NCI-H2171 (cell line): ENCODE results near the gene JAZF1.

ENCODE experiments used
- DNase-seq: peaks from one replicate; lab custom pipeline; 2025; lab: John Stamatoyannopoulos, UW

Gene JAZF1

GRCh38 chr7:27967639-27968038 lies 213.0 kb downstream of the JAZF1 start:
- no peak for DNase-seq

DNA sequence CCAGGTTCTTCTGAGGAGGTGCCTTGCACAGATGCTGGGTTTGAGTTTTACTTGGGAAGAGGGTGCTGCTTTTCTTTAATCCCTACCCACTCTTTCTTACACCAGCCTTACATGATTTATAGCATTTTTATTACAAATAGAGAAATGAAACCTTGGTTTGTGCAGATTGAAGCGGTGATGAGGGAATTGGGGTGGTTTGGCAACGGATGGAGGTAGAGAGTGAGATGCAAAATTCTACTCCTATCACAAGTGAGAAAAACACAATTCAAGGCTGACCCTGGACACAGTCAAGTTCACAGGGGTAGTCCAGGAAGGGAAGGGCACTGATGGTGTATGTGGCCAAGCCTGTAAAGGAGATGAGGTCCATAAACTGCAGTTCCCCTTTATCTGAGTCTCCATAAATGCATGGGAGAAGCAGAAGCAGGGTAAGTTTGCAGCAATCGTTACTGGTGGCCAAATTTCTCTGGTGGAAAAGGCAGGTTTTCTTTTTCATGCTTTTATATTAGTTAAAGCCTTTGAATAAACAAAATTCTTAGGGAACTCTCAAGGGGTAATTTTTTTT lies 214.3 kb downstream of the JAZF1 start:
- no peak for DNase-seq

DNA sequence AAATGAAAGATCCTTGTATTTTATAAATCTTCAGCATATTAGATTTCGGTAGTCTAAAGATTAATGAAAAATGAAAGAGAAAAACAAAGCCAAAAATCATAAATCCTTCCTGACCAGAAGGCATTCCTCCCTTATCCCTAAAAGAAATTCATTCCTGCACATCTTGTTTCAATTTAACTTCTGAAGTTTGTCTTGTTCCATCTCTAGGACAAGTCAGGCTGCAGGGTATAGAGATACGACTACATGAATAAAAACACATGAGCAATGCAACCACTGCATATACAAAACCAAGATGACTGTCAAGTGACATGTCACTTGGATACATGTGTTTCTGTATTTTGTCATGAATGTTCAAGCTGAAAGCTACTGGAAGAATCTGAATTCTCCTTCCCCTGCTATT lies 214.9 kb downstream of the JAZF1 start:
- no peak for DNase-seq

DNA sequence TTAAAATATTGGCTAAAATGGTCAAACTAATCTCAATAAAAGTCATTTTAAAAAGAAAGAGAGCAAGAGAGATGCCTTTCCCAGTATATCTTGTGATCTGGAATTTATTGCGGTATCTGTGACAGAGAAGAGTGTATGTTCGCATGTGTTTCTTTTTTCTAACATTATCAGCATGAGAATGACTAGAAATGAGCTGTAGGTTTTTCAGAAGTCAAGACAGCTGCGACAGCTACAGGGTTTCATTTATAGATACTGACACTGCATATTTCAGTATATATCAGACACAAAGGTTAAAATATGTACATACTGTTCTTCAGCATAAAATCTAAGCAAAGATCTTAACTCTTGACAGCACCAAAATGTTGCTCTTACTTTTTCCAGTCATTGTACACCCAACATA lies 215.8 kb downstream of the JAZF1 start:
- DNase-seq = no peak

DNA sequence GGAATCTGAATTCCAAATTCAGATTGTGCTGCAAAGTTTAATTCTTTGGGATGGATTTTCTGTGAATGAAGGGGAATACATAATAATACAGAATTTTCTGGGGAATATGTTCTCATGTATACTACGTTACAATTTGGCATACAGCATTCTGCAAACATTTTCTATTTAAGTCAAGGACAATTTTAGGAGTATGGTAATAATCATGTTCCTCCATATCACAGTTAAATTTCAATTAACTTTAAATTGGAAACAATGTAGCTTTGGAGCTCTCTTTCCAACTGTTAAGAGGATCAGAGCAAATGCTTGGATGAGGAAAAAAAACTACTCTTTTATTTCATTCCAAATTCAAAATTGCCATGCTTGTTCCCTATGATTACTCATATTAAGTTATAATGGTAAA lies 217.5 kb downstream of the JAZF1 start:
- no peak for DNase-seq

- no peak for DNase-seq
These were observed 218.3 kb downstream of the JAZF1 start for GRCh38 chr7:27962273-27962672.

DNA sequence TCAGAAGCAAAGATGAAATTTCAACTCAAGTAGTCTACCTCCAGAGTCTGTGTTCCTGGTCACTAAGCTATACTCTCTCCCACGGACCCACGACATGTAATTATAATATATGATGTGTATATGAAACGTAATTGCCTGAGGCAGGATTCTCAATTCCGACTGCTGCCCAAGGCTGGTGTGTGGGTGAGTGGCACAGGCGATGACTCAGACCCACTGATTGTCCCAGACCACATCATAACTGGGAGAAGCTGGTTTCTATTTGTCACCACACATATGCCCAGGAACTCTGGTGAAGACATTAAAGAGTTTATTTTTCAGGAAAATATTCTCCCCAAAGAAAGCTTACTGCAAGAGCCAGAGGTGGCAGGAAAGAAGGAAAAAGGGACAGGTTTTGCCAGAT lies 219.3 kb downstream of the JAZF1 start:
- no peak for DNase-seq

DNA sequence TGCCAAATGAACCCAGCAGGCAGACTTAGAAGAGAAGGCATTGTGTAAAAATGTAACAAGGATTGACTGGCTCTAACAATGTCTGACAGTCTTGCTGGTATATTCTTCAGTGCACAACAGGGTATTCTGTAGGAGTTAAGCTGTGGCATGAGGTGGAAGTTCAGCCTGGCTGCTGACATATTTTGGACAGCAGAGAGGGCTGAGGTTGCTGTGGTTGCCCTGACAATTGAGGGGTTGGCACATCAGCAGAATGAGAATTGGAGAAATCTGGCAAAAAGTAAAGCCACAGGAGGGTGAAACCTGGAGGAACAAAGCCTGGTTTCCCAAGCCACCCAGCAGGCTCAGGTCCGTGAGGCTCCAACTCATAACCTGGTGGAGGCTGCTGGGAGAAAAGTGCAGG lies 220.2 kb downstream of the JAZF1 start:
- DNase-seq = no peak

GRCh38 chr7:27958933-27959548 lies 221.6 kb downstream of the JAZF1 start:
- no peak for DNase-seq

DNA sequence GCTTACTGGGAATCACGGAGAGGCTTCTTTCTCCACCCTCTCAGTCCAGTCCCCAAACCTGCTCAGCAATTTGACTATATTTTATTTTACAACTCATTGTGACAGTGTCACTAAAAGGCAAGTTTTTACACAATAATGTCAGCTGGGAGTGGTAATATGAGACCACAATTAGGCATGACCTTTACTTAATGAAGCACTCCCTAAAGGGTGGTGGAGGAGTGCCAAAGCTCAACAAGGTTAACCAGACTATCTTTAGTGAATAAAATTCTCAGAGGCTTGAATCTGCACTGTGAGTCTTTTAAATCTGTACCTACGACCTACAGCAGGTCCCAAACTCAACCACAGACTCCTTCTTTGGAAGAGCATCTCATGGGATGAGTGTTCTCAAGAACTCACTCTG lies 225.0 kb downstream of the JAZF1 start:
- DNase-seq = peak; percentile 11

DNA sequence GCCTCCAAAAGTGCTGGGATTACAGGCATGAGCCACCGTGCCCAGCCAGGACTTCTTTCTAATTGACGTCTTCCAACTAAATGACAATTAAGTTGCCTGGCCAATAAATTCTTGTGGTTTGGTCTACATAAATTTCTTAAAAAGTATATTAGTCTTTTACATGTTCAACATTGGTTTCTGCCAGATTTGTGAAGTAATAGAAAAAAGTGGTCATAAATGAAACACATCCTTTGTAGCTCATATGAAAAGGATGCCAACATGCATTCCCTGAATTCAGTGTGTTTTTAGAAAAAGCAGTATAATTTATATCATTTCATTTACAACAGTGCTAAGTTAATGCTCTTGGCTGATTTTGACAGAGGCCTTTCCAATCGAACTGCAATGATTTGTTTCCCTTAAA lies 225.6 kb downstream of the JAZF1 start:
- DNase-seq = no peak

DNA sequence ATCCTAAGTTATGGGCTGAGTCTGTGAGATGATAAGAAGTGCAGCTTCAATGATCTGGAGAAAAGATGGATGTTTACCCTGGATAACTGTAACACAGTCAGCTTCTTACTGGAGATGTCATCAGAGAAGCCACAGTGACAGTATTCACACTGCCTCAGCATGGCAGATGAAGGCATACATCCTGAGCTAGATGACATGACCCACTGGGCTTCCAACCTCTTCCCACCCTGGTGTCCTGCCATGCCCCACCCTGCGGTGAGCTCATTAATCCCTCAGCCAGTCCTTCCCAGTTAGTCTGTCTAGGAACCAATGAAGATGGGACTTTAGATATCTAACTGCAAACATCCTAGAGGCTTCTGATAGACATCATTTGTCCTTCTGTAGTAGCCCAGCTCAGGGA lies 226.8 kb downstream of the JAZF1 start:
- DNase-seq = no peak

- no peak for DNase-seq
These were observed 227.2 kb downstream of the JAZF1 start for GRCh38 chr7:27953361-27953760.

DNA sequence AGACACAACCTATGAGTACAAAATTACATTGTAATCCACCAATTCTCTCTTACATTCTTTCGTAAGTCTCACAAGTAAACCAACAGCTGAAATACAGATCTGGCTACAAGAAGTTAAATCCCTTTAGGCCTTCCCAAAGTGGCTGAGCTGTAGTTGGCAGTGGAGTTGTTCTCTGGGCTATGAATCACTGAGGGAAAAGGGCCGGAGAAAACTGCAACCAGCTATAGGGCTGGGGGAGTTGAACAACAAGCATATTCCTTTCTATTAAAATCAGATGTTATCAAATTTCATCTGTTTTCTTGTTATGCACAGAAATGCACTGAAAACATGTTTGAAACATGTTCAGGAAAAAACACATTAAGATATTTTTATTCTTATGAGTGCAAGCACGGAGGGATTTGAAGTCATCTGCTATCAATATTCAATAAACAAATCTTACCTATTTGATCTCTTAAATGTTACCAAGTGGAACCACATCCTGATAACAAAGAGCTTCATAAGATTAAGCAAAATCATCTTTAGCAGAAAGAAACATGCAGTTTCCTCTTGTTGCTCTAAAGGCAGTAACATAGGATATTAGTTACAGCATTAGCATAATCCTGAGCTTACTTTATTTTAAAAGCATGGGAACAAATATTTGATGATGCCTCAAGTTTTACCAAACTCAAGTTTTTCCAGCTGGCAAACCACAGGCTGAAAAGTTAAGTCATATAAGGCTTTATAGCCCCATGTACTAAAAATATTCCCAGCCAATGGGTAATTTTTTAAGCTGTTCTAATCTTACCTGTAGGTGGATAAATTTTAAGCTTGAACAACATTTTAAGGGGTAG lies 227.9 kb downstream of the JAZF1 start:
- no peak for DNase-seq

GRCh38 chr7:27950123-27950522 lies 230.5 kb downstream of the JAZF1 start:
- no peak for DNase-seq

DNA sequence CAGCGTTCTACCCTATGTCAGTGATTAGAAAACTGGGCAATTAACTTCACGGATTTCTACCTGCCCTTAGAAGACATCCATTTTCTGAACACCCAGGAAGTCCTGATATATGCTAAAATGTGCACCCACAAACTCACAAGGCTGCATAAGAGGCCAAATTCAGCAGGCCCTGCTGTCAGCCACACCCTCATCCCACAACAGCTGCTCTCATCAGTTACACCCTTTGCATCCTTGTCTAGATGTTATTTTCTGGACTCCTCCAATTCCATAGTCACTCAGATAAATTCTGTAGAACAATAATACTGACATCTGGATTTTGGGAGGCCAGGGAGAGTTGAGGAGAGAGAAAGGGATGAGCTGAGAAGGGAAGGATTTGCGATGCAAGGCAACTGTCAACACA lies 231.7 kb downstream of the JAZF1 start:
- DNase-seq = no peak

- no peak for DNase-seq
These were observed 232.9 kb downstream of the JAZF1 start for GRCh38 chr7:27947586-27948278.

GRCh38 chr7:27946351-27946750 lies 234.2 kb downstream of the JAZF1 start:
- DNase-seq = peak; percentile 2

DNA sequence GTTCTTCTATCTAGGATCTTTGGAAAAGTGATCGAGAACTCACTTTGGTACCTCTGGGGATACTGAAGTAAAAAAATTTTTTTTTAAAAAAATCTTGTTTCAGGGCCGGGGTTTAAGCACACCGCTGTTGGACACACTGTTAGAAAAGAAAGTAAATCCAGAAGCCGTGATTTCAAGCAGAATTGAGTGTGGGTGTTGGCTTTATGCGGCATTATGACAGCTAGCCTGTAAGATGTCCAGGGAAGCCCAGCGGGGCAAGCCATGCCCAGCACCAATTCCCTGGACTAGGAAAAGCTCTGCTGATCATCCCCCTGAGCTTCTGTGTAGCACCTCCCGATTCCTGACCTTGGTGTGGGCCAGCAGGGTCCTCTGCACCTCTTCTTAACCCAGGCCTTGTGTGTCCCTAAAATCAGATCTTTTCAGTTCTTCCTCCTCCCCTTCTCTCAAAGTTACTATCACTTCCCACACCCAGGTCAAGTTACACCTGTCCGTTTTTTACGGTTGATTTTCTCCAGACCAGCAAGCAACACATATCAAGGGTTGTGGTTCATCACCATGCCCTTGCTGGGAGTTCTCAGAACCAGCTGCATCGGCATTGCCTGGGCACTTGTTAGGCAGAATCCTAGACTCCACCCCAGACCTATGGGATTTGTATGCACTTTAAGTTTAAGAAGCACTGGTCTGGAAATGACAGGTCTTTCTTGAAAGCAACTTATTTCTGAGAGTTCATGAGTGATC lies 235.4 kb downstream of the JAZF1 start:
- DNase-seq = no peak

DNA sequence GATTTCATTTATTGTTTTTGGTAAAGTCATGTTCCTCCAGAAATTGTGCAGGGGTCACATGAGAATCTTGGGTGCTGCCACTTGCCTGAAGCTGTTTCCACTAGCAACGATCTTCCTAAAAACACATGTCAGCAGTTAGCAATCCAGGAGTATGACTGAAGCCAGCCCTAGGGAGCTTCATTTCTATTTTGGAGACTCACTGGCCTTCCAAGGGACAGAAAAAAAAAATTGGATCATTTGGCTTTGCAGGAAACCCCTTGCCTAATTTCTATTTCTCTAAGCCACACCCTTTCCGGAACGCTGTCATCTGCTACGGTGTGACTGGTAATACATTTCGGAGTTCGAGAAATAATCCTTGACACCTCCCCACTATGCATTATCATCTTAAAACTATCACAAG lies 236.0 kb downstream of the JAZF1 start:
- DNase-seq = no peak

DNA sequence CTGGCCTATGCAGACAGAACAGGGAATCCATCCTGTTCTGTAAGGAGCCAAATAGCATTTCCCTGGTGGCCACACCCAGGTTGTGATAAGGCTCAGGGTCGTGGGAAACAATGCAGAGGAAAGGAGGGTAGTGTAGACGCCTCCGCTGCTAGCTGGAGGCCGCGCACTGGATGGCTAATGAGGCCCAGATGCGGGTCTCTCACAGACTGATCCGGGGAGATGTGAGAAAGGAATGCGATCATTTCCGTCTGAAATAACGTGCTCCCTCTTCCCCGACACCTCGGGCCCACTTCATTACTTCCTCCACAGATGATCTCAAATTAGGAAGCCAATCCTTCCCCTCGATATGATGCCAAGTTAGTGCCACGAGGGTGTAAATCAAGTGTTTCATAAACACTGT lies 237.4 kb downstream of the JAZF1 start:
- no peak for DNase-seq

DNA sequence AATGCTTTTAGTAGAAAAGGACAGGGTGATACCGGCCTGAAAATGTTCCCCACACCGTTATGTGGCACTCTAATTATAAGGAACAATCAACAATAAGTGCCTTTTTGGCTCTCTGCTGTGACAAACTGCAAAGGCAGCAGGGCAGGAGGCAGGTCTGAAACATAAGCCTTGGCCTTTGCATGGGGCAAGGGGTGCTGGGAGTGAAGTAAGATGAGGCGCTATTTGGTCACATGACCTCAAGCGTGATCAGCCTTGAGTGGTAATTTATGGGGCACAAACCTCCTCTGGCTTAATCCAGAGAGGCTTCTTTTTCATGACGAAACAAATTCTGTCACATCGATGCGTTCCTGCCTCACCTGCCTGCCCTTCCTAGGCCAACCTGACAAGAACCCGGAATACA lies 237.9 kb downstream of the JAZF1 start:
- DNase-seq = no peak
